HepG2 (cell line): ENCODE measurements around the gene CEP250. TPM values are rescaled to one million over a fixed set of nuclear protein-coding genes. Genes with fewer than 3 reads are reported as not detected.

Source experiments
- ATAD3A ChIP-seq: sonication (generic); formaldehyde crosslinking; IDR thresholded peaks from 2 replicates; pipeline ENCODE4 v1.4.0; 2020; ENCODE audit warnings: missing genetic modification reagents
- FIP1L1 ChIP-seq: fragments of 200-400 bp; formaldehyde crosslinking; IDR thresholded peaks from 2 replicates; pipeline ENCODE4 v1.6.1; 2018; ENCODE audit warnings: low read depth, mild to moderate bottlenecking, low read length, moderate library complexity, borderline replicate concordance; ENCODE audit not compliant: insufficient read depth
- GABPA ChIP-seq, 2 experiments: IDR thresholded peaks; 2 replicates each; pipeline ENCODE4 v1.6.1; 2011 to 2016; ENCODE audit warnings: low read depth in 2 of 2, low read length in 1 of 2, missing biosample characterization in 1 of 2, missing genetic modification characterization in 1 of 2
- GLI4 ChIP-seq: sonication (generic); formaldehyde crosslinking; IDR thresholded peaks from 2 replicates; pipeline ENCODE4 v1.5.1; 2020; ENCODE audit warnings: missing genetic modification reagents, mild to moderate bottlenecking, moderate library complexity, borderline replicate concordance
- KAT2B ChIP-seq: fragments of 150-350 bp; IDR thresholded peaks from 2 replicates; pipeline ENCODE4 v1.6.1; 2014; ENCODE audit warnings: low read depth, low read length, borderline replicate concordance
- KAT8 ChIP-seq: IDR thresholded peaks from 2 replicates; pipeline ENCODE4 v1.6.1; 2016; ENCODE audit warnings: missing genetic modification reagents, missing compliant biosample characterization
- MAFF ChIP-seq: IDR thresholded peaks from 2 replicates; pipeline ENCODE4 v1.6.1; 2011; ENCODE audit warnings: low read depth, low read length, improper control_type of control experiment
- MED8 ChIP-seq: sonication (generic); formaldehyde crosslinking; IDR thresholded peaks from 2 replicates; pipeline ENCODE4 v1.8.1; 2023; ENCODE audit warnings: mild to moderate bottlenecking, missing genetic modification reagents; ENCODE audit not compliant: insufficient replicate concordance
- RCOR2 ChIP-seq: IDR thresholded peaks from 2 replicates; pipeline ENCODE4 v1.6.1; 2016; ENCODE audit warnings: missing biosample characterization, missing genetic modification reagents
- SP140L ChIP-seq: sonication (generic); formaldehyde crosslinking; IDR thresholded peaks from 2 replicates; pipeline ENCODE4 v1.4.0; 2020; ENCODE audit warnings: missing genetic modification reagents, borderline replicate concordance
- SRSF4 ChIP-seq: fragments of 200-400 bp; formaldehyde crosslinking; IDR thresholded peaks from one replicate; pipeline ENCODE4 v1.6.1; 2018; ENCODE audit warnings: mild to moderate bottlenecking, low read depth, low read length, moderate library complexity; ENCODE audit not compliant: poor library complexity, severe bottlenecking
- TCF7 ChIP-seq: sonication (generic); IDR thresholded peaks from 2 replicates; pipeline ENCODE4 v1.6.1; 2016; ENCODE audit warnings: antibody characterized with exemption, low read depth
- THAP11 ChIP-seq: IDR thresholded peaks from 2 replicates; pipeline ENCODE4 v1.6.1; 2016; ENCODE audit warnings: missing biosample characterization, missing genetic modification reagents
- ZNF232 ChIP-seq: sonication (generic); formaldehyde crosslinking; IDR thresholded peaks from 2 replicates; pipeline ENCODE4 v1.4.0; 2020; ENCODE audit warnings: missing genetic modification reagents, borderline replicate concordance
- ZNF235 ChIP-seq: sonication (generic); formaldehyde crosslinking; IDR thresholded peaks from 2 replicates; pipeline ENCODE4 v1.8.1; 2023; ENCODE audit warnings: mild to moderate bottlenecking, missing genetic modification reagents, borderline replicate concordance
- ZNF501 ChIP-seq: sonication (generic); formaldehyde crosslinking; IDR thresholded peaks from 2 replicates; pipeline ENCODE4 v1.5.1; 2020; ENCODE audit warnings: mild to moderate bottlenecking, moderate library complexity, missing genetic modification reagents
- ZNF510 ChIP-seq: sonication (generic); formaldehyde crosslinking; IDR thresholded peaks from 2 replicates; pipeline ENCODE4 v1.4.0; 2020; ENCODE audit warnings: low read depth, mild to moderate bottlenecking, missing genetic modification reagents
- ZNF543 ChIP-seq: sonication (generic); formaldehyde crosslinking; IDR thresholded peaks from 2 replicates; pipeline ENCODE4 v1.4.0; 2020; ENCODE audit warnings: mild to moderate bottlenecking, missing genetic modification reagents
- ZNF549 ChIP-seq: sonication (generic); formaldehyde crosslinking; IDR thresholded peaks from 2 replicates; pipeline ENCODE4 v1.5.0; 2020; ENCODE audit warnings: missing genetic modification reagents
- ZNF713 ChIP-seq: sonication (generic); formaldehyde crosslinking; IDR thresholded peaks from 2 replicates; pipeline ENCODE4 v1.4.0; 2020; ENCODE audit warnings: mild to moderate bottlenecking, missing genetic modification reagents
- polyA plus RNA-seq, 8 experiments: library from polyadenylated mRNA; depleted of rRNA in 3 of 8; stranded (reverse) in 7 of 8; unstranded in 1 of 8; fragments of >200 nt; fragmentation: Illumina TruSeq in 4 of 8; extraction: Trizol in 4 of 8; gene quantifications; 2 replicates each; pipeline versions ENCODE4 v1.2.1 to v1.2.3, GENCODE V29; 2011 to 2016; ENCODE audit warnings: low read depth in 4 of 8, missing spikeins in 1 of 8, mixed read lengths in 1 of 8; ENCODE audit not compliant: insufficient read depth in 1 of 8
- total RNA-seq, 5 experiments: library from RNA; depleted of rRNA; stranded (reverse); fragments of >200 nt; fragmentation: Illumina TruSeq; extraction: Trizol; gene quantifications; 2 replicates each; pipeline ENCODE4 v1.2.3, GENCODE V29; 2016; ENCODE audit warnings: low read depth in 1 of 5
- TF ChIP-seq, protein P1 (sequence below): sonication (generic); formaldehyde crosslinking; IDR thresholded peaks from 2 replicates; pipeline ENCODE4 v1.4.0; 2020; ENCODE audit warnings: missing genetic modification reagents
- TF ChIP-seq, protein P2 (sequence below): sonication (generic); formaldehyde crosslinking; IDR thresholded peaks from 2 replicates; pipeline ENCODE4 v1.5.1; 2020; ENCODE audit warnings: mild to moderate bottlenecking, moderate library complexity, missing genetic modification reagents
- TF ChIP-seq, protein P3 (sequence below): sonication (generic); formaldehyde crosslinking; IDR thresholded peaks from 2 replicates; pipeline ENCODE4 v1.4.0; 2020; ENCODE audit warnings: mild to moderate bottlenecking, missing genetic modification reagents

CEP250 gene
- total and polyA plus RNA-seq, 2 of the 13 experiments (the other 11 are each of a cell fraction or from before 2014, with no cell fraction given): 28.8 to 55.3 TPM

DNA sequence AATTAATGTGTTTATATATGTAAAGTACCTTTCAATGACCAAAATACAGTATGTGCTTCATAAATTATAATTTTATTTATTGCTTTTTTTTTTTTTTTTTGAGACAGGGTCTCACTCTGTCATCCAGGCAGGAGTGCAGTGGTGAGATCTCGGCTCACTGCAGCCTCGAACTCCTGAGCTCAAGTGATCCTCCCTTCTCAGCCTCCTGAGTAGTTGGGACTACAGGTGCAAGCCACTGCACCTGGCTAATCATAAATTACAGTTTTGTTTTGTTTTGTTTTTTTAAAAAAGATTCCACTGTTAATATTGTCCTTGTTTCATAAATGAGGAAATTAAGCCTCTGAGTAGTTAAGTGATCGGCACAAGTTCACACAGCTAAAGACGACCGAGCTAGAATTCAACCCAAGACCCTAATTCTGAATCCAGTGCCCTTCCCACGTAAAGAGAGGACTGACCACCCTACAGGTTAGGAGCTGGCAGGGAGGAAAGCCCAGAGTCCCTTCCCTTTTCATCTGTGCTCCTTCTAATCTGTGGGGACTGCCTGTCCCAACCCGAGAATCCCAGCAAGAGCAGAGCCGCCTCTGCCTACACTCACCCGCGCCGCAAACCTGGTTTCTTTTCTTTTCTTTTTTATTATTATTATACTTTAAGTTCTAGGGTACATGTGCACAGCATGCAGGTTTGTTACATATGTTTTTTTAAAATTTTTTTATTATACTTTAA lies 8.9 kb upstream of the CEP250 start (continued):
- TF ChIP-seq, protein P1, sequence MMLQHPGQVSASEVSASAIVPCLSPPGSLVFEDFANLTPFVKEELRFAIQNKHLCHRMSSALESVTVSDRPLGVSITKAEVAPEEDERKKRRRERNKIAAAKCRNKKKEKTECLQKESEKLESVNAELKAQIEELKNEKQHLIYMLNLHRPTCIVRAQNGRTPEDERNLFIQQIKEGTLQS (CRISPR knock-in tag): no peak
- TF ChIP-seq, protein P2, sequence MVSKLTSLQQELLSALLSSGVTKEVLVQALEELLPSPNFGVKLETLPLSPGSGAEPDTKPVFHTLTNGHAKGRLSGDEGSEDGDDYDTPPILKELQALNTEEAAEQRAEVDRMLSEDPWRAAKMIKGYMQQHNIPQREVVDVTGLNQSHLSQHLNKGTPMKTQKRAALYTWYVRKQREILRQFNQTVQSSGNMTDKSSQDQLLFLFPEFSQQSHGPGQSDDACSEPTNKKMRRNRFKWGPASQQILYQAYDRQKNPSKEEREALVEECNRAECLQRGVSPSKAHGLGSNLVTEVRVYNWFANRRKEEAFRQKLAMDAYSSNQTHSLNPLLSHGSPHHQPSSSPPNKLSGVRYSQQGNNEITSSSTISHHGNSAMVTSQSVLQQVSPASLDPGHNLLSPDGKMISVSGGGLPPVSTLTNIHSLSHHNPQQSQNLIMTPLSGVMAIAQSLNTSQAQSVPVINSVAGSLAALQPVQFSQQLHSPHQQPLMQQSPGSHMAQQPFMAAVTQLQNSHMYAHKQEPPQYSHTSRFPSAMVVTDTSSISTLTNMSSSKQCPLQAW (CRISPR knock-in tag): no peak
- TF ChIP-seq KAT8 (CRISPR knock-in tag) (no peak), SP140L (CRISPR knock-in tag) (peak; percentile 23; the same call in 1 of the 2 replicates), THAP11 (CRISPR knock-in tag) (no peak), KAT2B (no peak), SRSF4 (no peak), RCOR2 (CRISPR knock-in tag) (0 out of 2 replicates have a peak, but pooled peaks have one; percentile 21), GABPA (IDR thresholded peaks at IDR 0.05; ENCODE audit: low read depth, low read length) (no peak), GABPA (CRISPR knock-in tag; IDR thresholded peaks at IDR 0.05; ENCODE audit: low read depth) (no peak), TCF7 (no peak), GLI4 (CRISPR knock-in tag) (no peak), ZNF501 (CRISPR knock-in tag) (peak; percentile 9; the same call in 1 of the 2 replicates), MED8 (no peak), ZNF713 (CRISPR knock-in tag) (no peak), ATAD3A (CRISPR knock-in tag) (no peak), FIP1L1 (no peak), ZNF235 (no peak), ZNF510 (CRISPR knock-in tag) (peak; percentile 37; the same call in 1 of the 2 replicates), ZNF543 (CRISPR knock-in tag) (peak; percentile 70; the same call in 1 of the 2 replicates), ZNF549 (CRISPR knock-in tag) (no peak), MAFF (no peak), ZNF232 (no peak)
- TF ChIP-seq, protein P3, sequence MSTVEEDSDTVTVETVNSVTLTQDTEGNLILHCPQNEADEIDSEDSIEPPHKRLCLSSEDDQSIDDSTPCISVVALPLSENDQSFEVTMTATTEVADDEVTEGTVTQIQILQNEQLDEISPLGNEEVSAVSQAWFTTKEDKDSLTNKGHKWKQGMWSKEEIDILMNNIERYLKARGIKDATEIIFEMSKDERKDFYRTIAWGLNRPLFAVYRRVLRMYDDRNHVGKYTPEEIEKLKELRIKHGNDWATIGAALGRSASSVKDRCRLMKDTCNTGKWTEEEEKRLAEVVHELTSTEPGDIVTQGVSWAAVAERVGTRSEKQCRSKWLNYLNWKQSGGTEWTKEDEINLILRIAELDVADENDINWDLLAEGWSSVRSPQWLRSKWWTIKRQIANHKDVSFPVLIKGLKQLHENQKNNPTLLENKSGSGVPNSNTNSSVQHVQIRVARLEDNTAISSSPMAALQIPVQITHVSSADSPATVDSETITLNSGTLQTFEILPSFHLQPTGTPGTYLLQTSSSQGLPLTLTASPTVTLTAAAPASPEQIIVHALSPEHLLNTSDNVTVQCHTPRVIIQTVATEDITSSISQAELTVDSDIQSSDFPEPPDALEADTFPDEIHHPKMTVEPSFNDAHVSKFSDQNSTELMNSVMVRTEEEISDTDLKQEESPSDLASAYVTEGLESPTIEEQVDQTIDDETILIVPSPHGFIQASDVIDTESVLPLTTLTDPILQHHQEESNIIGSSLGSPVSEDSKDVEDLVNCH: no peak
- TF ChIP-seq, all 625 proteins: peak for 30
